ENCODE results near the gene S100A2.

- no peak for TF ChIP-seq FOXK2 (IDR thresholded peaks at IDR 0.05)
- no peak for TF ChIP-seq NFRKB (IDR thresholded peaks at IDR 0.05)
- TF ChIP-seq FOXM1 (IDR thresholded peaks at IDR 0.05; ENCODE audit: borderline replicate concordance): no peak
- TF ChIP-seq SP1 (IDR thresholded peaks at IDR 0.05): no peak
- TF ChIP-seq L3MBTL2 (conservative IDR thresholded peaks at IDR 0.05): no peak
- TF ChIP-seq TARDBP (IDR thresholded peaks at IDR 0.05): no peak
- TF ChIP-seq FOXA1 (IDR thresholded peaks at IDR 0.05): no peak
- no peak for TF ChIP-seq ARNT (IDR thresholded peaks at IDR 0.05)
These were observed 2.9 kb upstream of the S100A2 start for GRCh38 chr1:153568367-153569099.

Measured in HEK293T (cell line).